Mesenchymal stem cell (in vitro differentiated cells and primary cell): ENCODE results near the gene REV1.

Experiments
- DNase-seq: peaks from one replicate; pipeline ENCODE4 v3.0.0-alpha.2; 2013
- H2AFZ ChIP-seq: one replicate; pipeline ENCODE4 v1.6.1; 2013; ENCODE audit warnings: low read depth, mild to moderate bottlenecking, control low read depth, inconsistent platforms, low read length, moderate library complexity
- H2AK5ac ChIP-seq: 2 replicates; pipeline ENCODE4 v1.6.1; 2013; ENCODE audit warnings: low read length, moderate library complexity, mild to moderate bottlenecking, inconsistent platforms; ENCODE audit not compliant: severe bottlenecking
- H2BK120ac ChIP-seq: one replicate; pipeline ENCODE4 v1.6.1; 2013; ENCODE audit warnings: low read depth, mild to moderate bottlenecking, inconsistent platforms, low read length, moderate library complexity
- H2BK12ac ChIP-seq, 2 experiments: one replicate each; pipeline ENCODE4 v1.6.1; 2013; ENCODE audit warnings: inconsistent platforms in 2 of 2, low read length in 2 of 2, mild to moderate bottlenecking in 2 of 2, moderate library complexity in 2 of 2, control low read depth in 1 of 2
- H2BK15ac ChIP-seq: one replicate; pipeline ENCODE4 v1.6.1; 2013; ENCODE audit warnings: mild to moderate bottlenecking, low read depth, inconsistent platforms; ENCODE audit not compliant: poor library complexity, severe bottlenecking
- H2BK5ac ChIP-seq: 2 replicates; pipeline ENCODE4 v1.6.1; 2013; ENCODE audit warnings: low read depth, mild to moderate bottlenecking, low read length, control low read depth, inconsistent platforms; ENCODE audit not compliant: poor library complexity, severe bottlenecking
- H3K14ac ChIP-seq, 2 experiments: one replicate each; pipeline ENCODE4 v1.6.1; 2013; ENCODE audit warnings: inconsistent platforms in 2 of 2, low read length in 2 of 2, control low read depth in 1 of 2, mild to moderate bottlenecking in 1 of 2, moderate library complexity in 1 of 2
- H3K18ac ChIP-seq, 2 experiments: one replicate each; pipeline ENCODE4 v1.6.1; 2013; ENCODE audit warnings: inconsistent platforms in 2 of 2, low read length in 2 of 2, control low read depth in 1 of 2, low read depth in 1 of 2, mild to moderate bottlenecking in 1 of 2
- H3K23ac ChIP-seq, 2 experiments: one replicate each; pipeline ENCODE4 v1.6.1; 2013; ENCODE audit warnings: inconsistent platforms in 2 of 2, low read length in 2 of 2, mild to moderate bottlenecking in 2 of 2, moderate library complexity in 2 of 2, control low read depth in 1 of 2
- H3K27ac ChIP-seq: 2 replicates; pipeline ENCODE4 v1.5.1; 2013; ENCODE audit warnings: mild to moderate bottlenecking, moderate library complexity, low read length, control low read depth, inconsistent platforms; ENCODE audit not compliant: poor library complexity, severe bottlenecking
- H3K27me3 ChIP-seq, 2 experiments: 2 replicates each; pipeline versions ENCODE4 v1.6.1 to v1.7.0; 2013; ENCODE audit warnings: low read length in 2 of 2, mild to moderate bottlenecking in 2 of 2, moderate library complexity in 2 of 2, control low read depth in 1 of 2, inconsistent platforms in 1 of 2; ENCODE audit not compliant: control insufficient read depth in 1 of 2, insufficient read depth in 1 of 2
- H3K36me3 ChIP-seq, 2 experiments: 2 replicates each; pipeline versions ENCODE4 v1.6.1 to v1.7.0; 2013; ENCODE audit warnings: low read length in 2 of 2, control low read depth in 1 of 2, inconsistent platforms in 1 of 2, low read depth in 1 of 2, mild to moderate bottlenecking in 1 of 2; ENCODE audit not compliant: insufficient read depth in 2 of 2, control insufficient read depth in 1 of 2
- H3K4ac ChIP-seq, 2 experiments: one replicate each; pipeline ENCODE4 v1.6.1; 2013; ENCODE audit warnings: inconsistent platforms in 2 of 2, low read length in 2 of 2, mild to moderate bottlenecking in 2 of 2, moderate library complexity in 2 of 2, control low read depth in 1 of 2, low read depth in 1 of 2
- H3K4me1 ChIP-seq: 2 replicates; pipeline ENCODE4 v1.6.1; 2013; ENCODE audit warnings: low read depth, low read length, control low read depth; ENCODE audit not compliant: control insufficient read depth, insufficient read depth
- H3K4me2 ChIP-seq: 2 replicates; pipeline ENCODE4 v1.6.1; 2013; ENCODE audit warnings: low read length, mild to moderate bottlenecking, inconsistent platforms; ENCODE audit not compliant: poor library complexity, severe bottlenecking
- H3K4me3 ChIP-seq, 2 experiments: 2 replicates each; pipeline versions ENCODE4 v1.5.1 to v1.7.0; 2013; ENCODE audit warnings: low read length in 2 of 2, mild to moderate bottlenecking in 2 of 2, control low read depth in 1 of 2, low read depth in 1 of 2; ENCODE audit not compliant: insufficient read depth in 1 of 2
- H3K79me1 ChIP-seq: replicated peaks from 2 replicates; pipeline ENCODE4 v1.6.1; 2013; ENCODE audit warnings: mild to moderate bottlenecking, control low read depth, low read length, inconsistent platforms; ENCODE audit not compliant: poor library complexity, severe bottlenecking
- H3K9ac ChIP-seq: 2 replicates; pipeline ENCODE4 v1.7.0; 2013; ENCODE audit warnings: mild to moderate bottlenecking, low read length, moderate library complexity
- H3K9me3 ChIP-seq: 2 replicates; pipeline ENCODE4 v1.7.0; 2013; ENCODE audit warnings: mild to moderate bottlenecking, low read length; ENCODE audit not compliant: control insufficient read depth
- H4K8ac ChIP-seq: one replicate; pipeline ENCODE4 v1.6.1; 2013; ENCODE audit warnings: inconsistent platforms, mild to moderate bottlenecking, low read length, moderate library complexity
- H4K91ac ChIP-seq: one replicate; pipeline ENCODE4 v1.6.1; 2013; ENCODE audit warnings: mild to moderate bottlenecking, low read length, inconsistent platforms
- WGBS: methylation state at CpG from one replicate; pipeline ENCODE4 v1.1.7; 2013; ENCODE audit warnings: mixed read lengths; 5-methylcytosine and 5-hydroxymethylcytosine counted together

REV1 gene

DNA sequence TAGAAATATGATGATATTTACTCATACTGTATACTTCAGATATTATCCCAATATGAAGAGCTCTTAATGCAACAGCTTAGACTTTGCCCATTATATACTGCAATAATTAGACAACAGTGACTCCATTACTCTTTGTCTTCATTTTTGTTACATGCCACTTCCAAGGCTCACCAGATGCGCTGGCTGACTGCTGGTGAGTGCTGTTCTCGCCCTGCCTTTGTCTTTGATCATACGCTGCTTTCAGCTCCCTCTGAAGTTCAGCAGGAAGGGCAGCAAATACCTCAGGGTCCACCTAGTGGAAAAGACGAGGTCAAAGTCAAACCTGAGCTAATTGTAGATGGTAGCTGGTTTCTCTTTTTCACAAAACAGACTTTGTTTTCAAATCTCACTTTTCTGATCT lies 86.3 kb downstream of the REV1 start:
- Histone ChIP-seq H3K9ac (no peak overlapping the region), H4K91ac (no peak overlapping the region), H3K36me3 (peaks cover 30 to 92% of the 10 kb centered on the region in 2 experiments), H2BK15ac (no peak overlapping the region), H2AFZ (no peak overlapping the region), H3K79me1 (peaks cover 13% of the 10 kb centered on the region), H3K4me2 (no peak overlapping the region), H2BK5ac (no peak overlapping the region), H3K9me3 (no peaks in the 10 kb centered on the region), H3K4me1 (peaks cover 4% of the 10 kb centered on the region), H3K23ac (no peak overlapping the region), H3K18ac (no peak overlapping the region), H4K8ac (no peak overlapping the region), H2AK5ac (no peak overlapping the region), H3K27ac (no peak overlapping the region), H2BK12ac (no peak overlapping the region), H3K4me3 (no peak overlapping the region), H2BK120ac (no peak overlapping the region), H3K27me3 (no peaks in the 10 kb centered on the region), H3K4ac (no peak overlapping the region), H3K14ac (no peak overlapping the region)
- WGBS = 81% methylated on average over 4 of the region's 4 CpGs
- DNase-seq = no peak

DNA sequence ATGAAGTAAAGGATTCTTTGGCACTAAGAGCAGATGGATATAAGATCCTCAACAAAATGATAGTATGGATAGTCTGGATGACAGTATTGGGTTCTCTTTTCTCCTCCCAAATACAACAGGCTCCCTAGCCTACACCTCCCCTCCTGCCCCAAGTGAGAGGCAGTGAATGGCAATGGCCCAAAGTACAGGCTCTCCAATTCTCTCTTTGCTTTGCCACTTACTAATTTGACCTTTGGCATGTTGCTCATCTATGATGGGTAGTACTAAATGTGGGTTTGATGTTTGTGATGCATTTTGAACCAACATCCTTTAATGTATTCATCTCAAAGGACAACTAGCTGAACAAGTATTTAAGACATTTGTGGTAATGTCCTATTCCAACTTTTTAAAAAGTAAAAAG lies 86.7 kb downstream of the REV1 start:
- H3K79me1 ChIP-seq = peaks cover 16% of the 10 kb centered on the region
- no peak overlapping the region for H2BK5ac ChIP-seq
- no peaks in the 10 kb centered on the region for H3K27me3 ChIP-seq
- no peak overlapping the region for H2BK12ac ChIP-seq
- H3K18ac ChIP-seq = no peak overlapping the region
- no peaks in the 10 kb centered on the region for H3K9me3 ChIP-seq
- H3K4ac ChIP-seq = no peak overlapping the region
- no peak overlapping the region for H4K8ac ChIP-seq
- no peak overlapping the region for H3K27ac ChIP-seq
- no peak overlapping the region for H3K4me2 ChIP-seq
- DNase-seq = no peak
- H2BK120ac ChIP-seq = no peak overlapping the region
- H3K23ac ChIP-seq = no peak overlapping the region
- no peak overlapping the region for H3K9ac ChIP-seq
- H3K4me1 ChIP-seq = peaks cover 4% of the 10 kb centered on the region
- no peak overlapping the region for H2AFZ ChIP-seq
- H4K91ac ChIP-seq = no peak overlapping the region
- no peak overlapping the region for H2AK5ac ChIP-seq
- H3K36me3 ChIP-seq = peaks cover 34 to 93% of the 10 kb centered on the region in 2 experiments
- H3K14ac ChIP-seq = no peak overlapping the region
- no peak overlapping the region for H2BK15ac ChIP-seq
- no peak overlapping the region for H3K4me3 ChIP-seq

DNA sequence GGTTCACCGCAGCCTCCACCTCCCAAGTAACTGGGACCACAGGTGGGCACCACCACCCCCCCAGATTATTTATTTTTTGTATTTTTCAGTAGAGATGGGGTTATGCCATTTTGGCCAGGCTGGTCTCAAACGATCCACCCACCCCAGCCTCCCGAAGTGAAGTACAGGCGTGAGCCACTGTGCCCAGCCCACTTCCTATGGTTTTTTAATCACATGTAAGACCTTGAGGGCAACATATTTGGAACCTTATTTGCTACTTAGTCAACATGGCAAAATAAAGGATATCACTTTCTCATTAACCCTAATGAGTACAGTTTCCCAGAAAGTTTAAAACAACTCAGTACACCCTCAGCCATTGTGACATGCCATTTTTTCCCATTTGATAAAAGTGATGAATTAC lies 88.0 kb downstream of the REV1 start:
- H2AK5ac ChIP-seq = no peak overlapping the region
- H3K14ac ChIP-seq = no peak overlapping the region
- H3K36me3 ChIP-seq = peaks cover 35 to 97% of the 10 kb centered on the region in 2 experiments
- H2BK15ac ChIP-seq = no peak overlapping the region
- no peak for DNase-seq
- H3K27ac ChIP-seq = no peak overlapping the region
- no peak overlapping the region for H2AFZ ChIP-seq
- H3K18ac ChIP-seq = no peak overlapping the region
- no peak overlapping the region for H4K91ac ChIP-seq
- no peaks in the 10 kb centered on the region for H3K9me3 ChIP-seq
- 91% methylated on average over 4 of the region's 4 CpGs for WGBS
- H3K4ac ChIP-seq = no peak overlapping the region
- H3K79me1 ChIP-seq = peaks cover 16% of the 10 kb centered on the region
- no peak overlapping the region for H3K9ac ChIP-seq
- peaks cover 4% of the 10 kb centered on the region for H3K4me1 ChIP-seq
- H3K27me3 ChIP-seq = no peaks in the 10 kb centered on the region
- no peak overlapping the region for H2BK5ac ChIP-seq
- no peak overlapping the region for H3K4me2 ChIP-seq
- H3K4me3 ChIP-seq = no peak overlapping the region
- no peak overlapping the region for H2BK120ac ChIP-seq
- no peak overlapping the region for H3K23ac ChIP-seq
- H4K8ac ChIP-seq = no peak overlapping the region
- H2BK12ac ChIP-seq = no peak overlapping the region

DNA sequence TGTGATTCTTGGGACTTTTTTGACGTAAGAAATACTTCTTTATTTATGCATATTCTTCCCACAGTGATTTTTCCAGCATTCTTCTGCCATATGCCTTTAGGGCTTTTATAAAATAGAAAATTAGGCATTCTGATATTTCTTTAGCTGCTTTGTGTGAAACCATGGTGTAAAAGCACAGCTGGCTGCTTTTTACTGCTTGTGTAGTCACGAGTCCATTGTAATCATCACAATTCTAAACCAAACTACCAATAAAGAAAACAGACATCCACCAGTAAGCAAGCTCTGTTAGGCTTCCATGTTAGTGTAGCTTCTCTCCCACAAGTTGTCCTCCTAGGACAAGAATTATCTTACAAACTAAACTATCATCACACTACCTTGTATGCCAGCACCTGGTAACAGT lies 90.0 kb downstream of the REV1 start:
- Histone ChIP-seq H3K18ac (no peak overlapping the region), H3K9me3 (no peaks in the 10 kb centered on the region), H2BK5ac (no peak overlapping the region), H4K91ac (no peak overlapping the region), H3K9ac (no peak overlapping the region), H2BK12ac (no peak overlapping the region), H3K4me2 (no peak overlapping the region), H3K14ac (no peak overlapping the region), H2BK15ac (no peak overlapping the region), H3K4ac (no peak overlapping the region), H2AFZ (no peak overlapping the region), H3K4me1 (peaks cover 4% of the 10 kb centered on the region), H3K23ac (no peak overlapping the region), H2AK5ac (no peak overlapping the region), H3K27ac (no peak overlapping the region), H3K27me3 (no peaks in the 10 kb centered on the region), H3K79me1 (peaks cover 15% of the 10 kb centered on the region), H3K4me3 (no peak overlapping the region), H3K36me3 (peaks cover 43 to 97% of the 10 kb centered on the region in 2 experiments), H2BK120ac (no peak overlapping the region), H4K8ac (no peak overlapping the region)
- DNase-seq = no peak
- 91% methylated on average over 2 of the region's 2 CpGs for WGBS
